OCI-LY3 (cell line): Measurements from ENCODE around the gene LBR.
A peak's percentile ranks its signal among the peaks of the same experiment; 100 is the strongest.

Source experiments
- H2AFZ ChIP-seq: fragments of 200-600, 300-600 bp; shearing (Covaris generic); 2 replicates; pipeline ENCODE4 v1.6.0; 2014; ENCODE audit warnings: antibody characterized with exemption, low read depth, low read length
- H3K27ac ChIP-seq: fragments of 200-600, 300-600 bp; sonication (generic); 2 replicates; pipeline ENCODE4 v1.5.1; 2014; ENCODE audit warnings: mild to moderate bottlenecking, low read length, moderate library complexity, mixed read lengths
- H3K27me3 ChIP-seq: fragments of 200-600, 300-600 bp; sonication (generic); 2 replicates; pipeline ENCODE4 v1.6.1; 2014; ENCODE audit warnings: low read depth, low read length, mixed read lengths
- H3K36me3 ChIP-seq: fragments of 200-600, 300-600 bp; sonication (generic); replicated peaks from 2 replicates; pipeline ENCODE3; 2014; ENCODE audit warnings: low read depth, low read length, mixed read lengths
- H3K4me1 ChIP-seq: fragments of 300-600, 200-600 bp; sonication (generic); 2 replicates; pipeline ENCODE4 v1.6.1; 2014; ENCODE audit warnings: low read length, mixed read lengths
- H3K4me2 ChIP-seq: fragments of 200-600, 300-600 bp; sonication (generic); 2 replicates; pipeline ENCODE4 v1.6.1; 2014; ENCODE audit warnings: low read length, mixed read lengths
- H3K4me3 ChIP-seq: fragments of 300-600, 200-600 bp; sonication (generic); 2 replicates; pipeline ENCODE4 v1.5.1; 2014; ENCODE audit warnings: antibody characterized with exemption, mild to moderate bottlenecking, low read length, moderate library complexity
- H3K79me2 ChIP-seq: fragments of 300-600, 200-600 bp; shearing (Covaris generic); 2 replicates; pipeline ENCODE4 v1.6.1; 2014; ENCODE audit warnings: mild to moderate bottlenecking, low read length, mixed read lengths
- H3K9ac ChIP-seq: fragments of 300-600, 200-600 bp; shearing (Covaris generic); 2 replicates; pipeline ENCODE4 v1.6.0; 2014; ENCODE audit warnings: mild to moderate bottlenecking, low read length, moderate library complexity
- H3K9me3 ChIP-seq: fragments of 200-600, 300-600 bp; shearing (Covaris generic); 2 replicates; pipeline ENCODE4 v1.6.1; 2014; ENCODE audit warnings: low read length, mixed read lengths; ENCODE audit not compliant: insufficient read depth
- H4K20me1 ChIP-seq: fragments of 200-600, 300-600 bp; sonication (generic); 2 replicates; pipeline ENCODE4 v1.6.1; 2016; ENCODE audit warnings: low read length, mixed read lengths; ENCODE audit not compliant: insufficient read depth
- CTCF ChIP-seq: fragments of 200-600, 300-600 bp; sonication (generic); IDR thresholded peaks from 2 replicates; pipeline ENCODE4 v1.5.1; 2014; ENCODE audit warnings: antibody characterized with exemption, low read length, low read depth
- EZH2phosphoT487 ChIP-seq: fragments of 200-600 bp; shearing (Covaris generic); IDR thresholded peaks from 2 replicates; pipeline ENCODE4 v1.6.1; 2018; ENCODE audit warnings: antibody characterized with exemption, mixed run types, low read depth

The LBR gene

GRCh38 chr1:225431081-225431863, 3.4 kb upstream of the LBR start:
- no peaks in the 10 kb centered on the region for H3K27me3 ChIP-seq
- peaks cover 7% of the 10 kb centered on the region for H4K20me1 ChIP-seq
- H2AFZ ChIP-seq = no peak overlapping the region
- no peaks in the 10 kb centered on the region for H3K36me3 ChIP-seq
- H3K9me3 ChIP-seq = no peaks in the 10 kb centered on the region
- H3K79me2 ChIP-seq = peaks cover 16% of the 10 kb centered on the region
- no peak overlapping the region for H3K9ac ChIP-seq
- no peak overlapping the region for H3K4me3 ChIP-seq
- no peak overlapping the region for H3K27ac ChIP-seq
- TF ChIP-seq CTCF (no peak), EZH2phosphoT487 (no peak)
- peaks cover 34% of the 10 kb centered on the region for H3K4me1 ChIP-seq
- no peak overlapping the region for H3K4me2 ChIP-seq

GRCh38 chr1:225430301-225430700, 2.5 kb upstream of the LBR start:
- Histone ChIP-seq H3K79me2 (peaks cover 26% of the 10 kb centered on the region), H3K4me1 (peaks cover 34% of the 10 kb centered on the region), H4K20me1 (peaks cover 17% of the 10 kb centered on the region), H3K36me3 (no peaks in the 10 kb centered on the region), H3K27me3 (no peaks in the 10 kb centered on the region), H2AFZ (no peak overlapping the region), H3K9me3 (no peaks in the 10 kb centered on the region), H3K4me2 (no peak overlapping the region), H3K9ac (no peak overlapping the region), H3K4me3 (no peak overlapping the region), H3K27ac (no peak overlapping the region)
- TF ChIP-seq CTCF = no peak
- TF ChIP-seq EZH2phosphoT487 = no peak

GRCh38 chr1:225428881-225429455, 1.1 kb upstream of the LBR start:
- peak overlapping the region; percentile 85 for H3K4me3 ChIP-seq
- no peaks in the 10 kb centered on the region for H3K27me3 ChIP-seq
- H3K27ac ChIP-seq = peak overlapping the region; percentile 87
- H3K36me3 ChIP-seq = no peaks in the 10 kb centered on the region
- peak overlapping the region; percentile 32; the same call in 1 of the 2 replicates for H2AFZ ChIP-seq
- H3K4me1 ChIP-seq = peaks cover 35% of the 10 kb centered on the region
- peaks cover 39% of the 10 kb centered on the region for H3K79me2 ChIP-seq
- H3K9me3 ChIP-seq = no peaks in the 10 kb centered on the region
- peaks cover 30% of the 10 kb centered on the region for H4K20me1 ChIP-seq
- peak overlapping the region; percentile 94 for H3K9ac ChIP-seq
- TF ChIP-seq EZH2phosphoT487 = no peak
- no peak for TF ChIP-seq CTCF
- peak overlapping the region; percentile 85 for H3K4me2 ChIP-seq

- TF ChIP-seq CTCF (no peak), EZH2phosphoT487 (no peak)
- Histone ChIP-seq H3K4me1 (peaks cover 36% of the 10 kb centered on the region), H3K9me3 (no peaks in the 10 kb centered on the region), H3K4me2 (peak overlapping the region; percentile 93), H3K79me2 (peaks cover 46% of the 10 kb centered on the region), H4K20me1 (peaks cover 37% of the 10 kb centered on the region), H3K4me3 (peak overlapping the region; percentile 85), H3K36me3 (peaks cover 3% of the 10 kb centered on the region), H3K9ac (peak overlapping the region; percentile 94), H3K27me3 (no peaks in the 10 kb centered on the region), H3K27ac (peak overlapping the region; percentile 87), H2AFZ (peak overlapping the region; percentile 32)
These were observed 436 bp upstream of the LBR start for GRCh38 chr1:225428068-225428880.
